ENCODE measurements around the gene GFOD2.

The GFOD2 gene

DNA sequence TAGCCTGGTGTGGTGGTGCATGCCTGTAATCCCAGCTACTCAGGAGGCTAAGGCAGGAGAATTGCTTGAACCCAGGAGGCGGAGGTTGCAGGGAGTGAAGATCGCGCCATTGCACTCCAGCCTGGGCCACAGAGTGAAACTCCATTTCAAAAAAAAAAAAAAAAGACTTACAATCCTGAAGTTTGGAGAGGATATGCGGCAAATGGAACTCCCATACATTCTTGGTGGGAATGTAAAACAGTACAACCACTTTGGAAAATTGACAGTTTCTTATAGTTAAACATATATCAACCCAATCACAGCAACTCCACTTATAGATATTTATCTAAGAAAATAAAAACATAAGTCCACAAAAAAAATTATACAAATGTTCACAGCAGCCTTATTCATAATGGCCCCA lies 11.9 kb downstream of the GFOD2 start:
- no peak for DNase-seq (ENCODE audit: low read depth)
- H3K4me3 ChIP-seq (replicated peaks; ENCODE audit: low read depth, low read length) = no peak overlapping the region
- TF ChIP-seq CTCF (IDR thresholded peaks at IDR 0.05; ENCODE audit: low read length, missing control alignments) = no peak

DNA sequence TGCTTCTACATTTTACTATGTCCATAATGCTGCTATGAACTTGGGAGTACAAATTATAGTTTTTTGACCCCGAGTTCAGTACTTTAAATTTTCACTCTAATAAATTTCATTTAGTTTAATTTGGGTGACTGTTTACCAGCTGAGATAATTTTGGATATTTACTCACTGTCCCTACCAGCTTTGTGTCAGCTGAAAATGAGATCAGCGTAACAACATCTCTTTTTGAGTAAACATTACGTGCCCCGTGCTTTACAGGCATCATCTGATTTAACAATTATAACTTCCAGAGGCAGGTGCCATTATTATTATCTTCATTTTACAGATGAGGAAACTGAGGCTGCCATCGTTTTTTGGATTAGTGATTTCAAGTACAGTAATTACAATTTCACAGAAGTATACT lies 15.0 kb downstream of the GFOD2 start:
- DNase-seq (ENCODE audit: low read depth) = no peak
- no peak overlapping the region for H3K4me3 ChIP-seq (replicated peaks; ENCODE audit: low read depth, low read length)
- no peak for TF ChIP-seq CTCF (IDR thresholded peaks at IDR 0.05; ENCODE audit: low read length, missing control alignments)

GRCh38 chr16:67703626-67704025 lies 15.5 kb downstream of the GFOD2 start:
- DNase-seq (ENCODE audit: low read depth) = no peak
- no peak for TF ChIP-seq CTCF (IDR thresholded peaks at IDR 0.05; ENCODE audit: low read length, missing control alignments)

DNA sequence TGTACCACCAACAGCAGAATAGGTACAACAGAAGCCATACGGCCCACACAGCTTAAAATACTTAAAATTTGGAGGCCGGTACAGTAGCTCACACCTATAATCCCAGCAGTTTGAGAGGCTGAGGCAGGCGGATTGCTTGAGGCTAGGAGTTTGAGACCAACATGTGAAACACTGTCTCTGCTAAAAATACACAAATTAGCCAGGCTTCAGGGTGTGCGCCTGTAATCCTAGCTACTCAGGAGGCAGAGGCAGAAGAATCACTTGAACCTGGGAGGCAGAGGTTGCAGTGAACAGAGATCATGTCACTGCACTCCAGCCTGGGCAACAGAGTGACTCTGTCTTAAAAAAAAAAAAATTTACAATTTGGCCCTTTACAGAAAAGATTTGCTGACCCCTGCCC lies 17.0 kb downstream of the GFOD2 start:
- no peak overlapping the region for H3K4me3 ChIP-seq (replicated peaks; ENCODE audit: low read depth, low read length)
- TF ChIP-seq CTCF (IDR thresholded peaks at IDR 0.05; ENCODE audit: low read length, missing control alignments) = no peak
- DNase-seq (ENCODE audit: low read depth) = no peak

More at GRCh38 chr16:67703626-67704025, 15.5 kb downstream of the GFOD2 start:
- no peak overlapping the region for H3K4me3 ChIP-seq (replicated peaks; ENCODE audit: low read depth, low read length)

GRCh38 chr16:67701420-67701819 lies 17.7 kb downstream of the GFOD2 start:
- H3K4me3 ChIP-seq (replicated peaks; ENCODE audit: low read depth, low read length) = no peak overlapping the region
- TF ChIP-seq CTCF (IDR thresholded peaks at IDR 0.05; ENCODE audit: low read length, missing control alignments) = no peak
- no peak for DNase-seq (ENCODE audit: low read depth)

GRCh38 chr16:67699265-67699664 lies 19.9 kb downstream of the GFOD2 start:
- TF ChIP-seq CTCF (IDR thresholded peaks at IDR 0.05; ENCODE audit: low read length, missing control alignments) = no peak
- H3K4me3 ChIP-seq (replicated peaks; ENCODE audit: low read depth, low read length) = no peak overlapping the region
- no peak for DNase-seq (ENCODE audit: low read depth)

DNA sequence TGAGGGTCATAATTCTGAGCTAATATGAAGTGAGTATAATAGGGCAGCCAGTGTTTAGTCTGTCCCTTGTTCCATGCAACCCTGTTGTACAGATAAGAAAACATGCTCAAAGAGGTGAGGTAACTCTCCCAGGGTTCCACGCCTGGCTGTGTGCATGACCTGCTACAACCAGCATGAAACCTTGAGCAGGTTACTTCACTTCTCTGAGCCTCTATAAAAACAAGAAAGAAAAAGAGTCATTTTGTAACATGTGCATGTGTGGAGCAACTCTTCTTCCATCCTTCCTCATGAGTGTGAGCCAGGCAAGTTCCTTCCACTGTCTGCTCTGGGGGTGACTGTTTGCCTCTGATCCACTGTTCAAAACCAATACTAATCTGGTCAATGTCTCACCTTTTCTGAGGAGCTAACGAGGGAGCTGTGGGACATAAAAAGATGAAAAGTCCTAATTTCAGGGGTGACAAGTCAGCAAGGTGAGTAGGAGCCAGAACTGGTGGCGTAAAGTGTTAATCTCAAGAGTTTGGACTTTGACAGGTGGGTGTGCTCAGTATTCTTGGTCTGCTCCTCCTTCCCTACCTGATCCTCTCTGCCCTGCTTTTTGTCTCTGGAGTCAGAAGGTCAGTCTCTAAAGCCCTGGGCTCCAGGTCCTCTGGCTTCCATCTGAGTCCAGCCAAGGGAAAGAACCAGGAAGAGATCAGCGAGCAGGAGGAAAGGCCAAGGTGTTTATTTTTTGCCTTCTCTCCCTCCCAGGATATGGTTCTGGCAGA lies 21.5 kb downstream of the GFOD2 start:
- no peak for TF ChIP-seq CTCF (IDR thresholded peaks at IDR 0.05; ENCODE audit: low read length, missing control alignments)
- no peak for DNase-seq (ENCODE audit: low read depth)
- H3K4me3 ChIP-seq (replicated peaks; ENCODE audit: low read depth, low read length) = no peak overlapping the region

Data from fibroblast of pulmonary artery (primary cell).